HepG2 (cell line): ENCODE data around the gene FBXO10. TPM values are rescaled to one million over a fixed set of nuclear protein-coding genes. Genes with fewer than 3 reads are reported as not detected.

Experiments
- CCAR2 ChIP-seq: fragments of 200-400 bp; formaldehyde crosslinking; optimal IDR thresholded peaks from 2 replicates; pipeline ENCODE3; 2018; ENCODE audit warnings: low read depth, mild to moderate bottlenecking, low read length, moderate library complexity
- CHD4 ChIP-seq: fragments of 200-600 bp; sonication (generic); IDR thresholded peaks from 2 replicates; pipeline ENCODE4 v1.7.0; 2017; ENCODE audit warnings: mild to moderate bottlenecking, low read length, borderline replicate concordance
- CREM ChIP-seq, 2 experiments: sonication (generic) in 1 of 2; formaldehyde crosslinking in 1 of 2; IDR thresholded peaks; 2 replicates each; pipeline versions ENCODE4 v1.4.0 to v1.6.1; 2016 to 2020; ENCODE audit warnings: antibody characterized with exemption in 1 of 2, mild to moderate bottlenecking in 1 of 2, missing genetic modification reagents in 1 of 2
- ETV6 ChIP-seq: sonication (generic); formaldehyde crosslinking; conservative IDR thresholded peaks from 2 replicates; pipeline ENCODE4 v1.4.0; 2020; ENCODE audit warnings: missing genetic modification reagents
- FOXM1 ChIP-seq: sonication (generic); formaldehyde crosslinking; IDR thresholded peaks from 2 replicates; pipeline ENCODE4 v1.5.0; 2020; ENCODE audit warnings: missing genetic modification reagents
- NFIC ChIP-seq: IDR thresholded peaks from 2 replicates; pipeline ENCODE4 v1.6.1; 2012; ENCODE audit warnings: mild to moderate bottlenecking, low read length, inconsistent platforms
- NKX3-1 ChIP-seq: sonication (generic); formaldehyde crosslinking; IDR thresholded peaks from 2 replicates; pipeline ENCODE4 v1.5.0; 2020; ENCODE audit warnings: missing genetic modification reagents
- NR3C1 ChIP-seq: sonication (generic); formaldehyde crosslinking; IDR thresholded peaks from 2 replicates; pipeline ENCODE4 v1.4.0; 2020; ENCODE audit warnings: missing genetic modification reagents
- ZFP36L2 ChIP-seq: sonication (generic); formaldehyde crosslinking; IDR thresholded peaks from 2 replicates; pipeline ENCODE4 v1.4.0; 2020; ENCODE audit warnings: missing genetic modification reagents
- ZMYM2 ChIP-seq: sonication (generic); formaldehyde crosslinking; IDR thresholded peaks from 2 replicates; pipeline ENCODE4 v1.8.0; 2022; ENCODE audit warnings: mild to moderate bottlenecking, missing genetic modification reagents
- ZNF329 ChIP-seq: sonication (generic); formaldehyde crosslinking; IDR thresholded peaks from 2 replicates; pipeline ENCODE4 v1.9.0; 2021; ENCODE audit warnings: low read depth, mild to moderate bottlenecking, missing genetic modification reagents
- ZNF546 ChIP-seq: sonication (generic); formaldehyde crosslinking; conservative IDR thresholded peaks from 2 replicates; pipeline ENCODE4 v1.8.1; 2023; ENCODE audit warnings: mild to moderate bottlenecking, missing genetic modification reagents
- ZNF724P ChIP-seq: sonication (generic); formaldehyde crosslinking; IDR thresholded peaks from 2 replicates; pipeline ENCODE4 v1.8.0; 2022; ENCODE audit warnings: missing genetic modification reagents, borderline replicate concordance
- polyA plus RNA-seq, 8 experiments: library from polyadenylated mRNA; depleted of rRNA in 3 of 8; stranded (reverse) in 7 of 8; unstranded in 1 of 8; fragments of >200 nt; fragmentation: Illumina TruSeq in 4 of 8; extraction: Trizol in 4 of 8; gene quantifications; 2 replicates each; pipeline versions ENCODE4 v1.2.1 to v1.2.3, GENCODE V29; 2011 to 2016; ENCODE audit warnings: low read depth in 4 of 8, missing spikeins in 1 of 8, mixed read lengths in 1 of 8; ENCODE audit not compliant: insufficient read depth in 1 of 8
- total RNA-seq, 5 experiments: library from RNA; depleted of rRNA; stranded (reverse); fragments of >200 nt; fragmentation: Illumina TruSeq; extraction: Trizol; gene quantifications; 2 replicates each; pipeline ENCODE4 v1.2.3, GENCODE V29; 2016; ENCODE audit warnings: low read depth in 1 of 5
- TF ChIP-seq, protein P1 (sequence below): fragments of 450-650 bp; IDR thresholded peaks from 2 replicates; pipeline ENCODE4 v1.6.1; 2016
- TF ChIP-seq, protein P2 (sequence below): sonication (generic); formaldehyde crosslinking; IDR thresholded peaks from 2 replicates; pipeline ENCODE4 v1.5.1; 2020; ENCODE audit warnings: missing genetic modification reagents, mild to moderate bottlenecking, borderline replicate concordance
- TF ChIP-seq, protein P3 (sequence below): IDR thresholded peaks from 2 replicates; pipeline ENCODE4 v1.6.1; 2016; ENCODE audit warnings: missing compliant biosample characterization, missing genetic modification reagents, borderline replicate concordance
- TF ChIP-seq, protein P4 (sequence below): sonication (generic); formaldehyde crosslinking; IDR thresholded peaks from 2 replicates; pipeline ENCODE4 v1.4.0; 2020; ENCODE audit warnings: mild to moderate bottlenecking, missing genetic modification reagents, borderline replicate concordance

Gene FBXO10
- total and polyA plus RNA-seq, 2 of the 13 experiments (the other 11 are each of a cell fraction or from before 2014, with no cell fraction given) = 3.1 to 5.1 TPM

DNA sequence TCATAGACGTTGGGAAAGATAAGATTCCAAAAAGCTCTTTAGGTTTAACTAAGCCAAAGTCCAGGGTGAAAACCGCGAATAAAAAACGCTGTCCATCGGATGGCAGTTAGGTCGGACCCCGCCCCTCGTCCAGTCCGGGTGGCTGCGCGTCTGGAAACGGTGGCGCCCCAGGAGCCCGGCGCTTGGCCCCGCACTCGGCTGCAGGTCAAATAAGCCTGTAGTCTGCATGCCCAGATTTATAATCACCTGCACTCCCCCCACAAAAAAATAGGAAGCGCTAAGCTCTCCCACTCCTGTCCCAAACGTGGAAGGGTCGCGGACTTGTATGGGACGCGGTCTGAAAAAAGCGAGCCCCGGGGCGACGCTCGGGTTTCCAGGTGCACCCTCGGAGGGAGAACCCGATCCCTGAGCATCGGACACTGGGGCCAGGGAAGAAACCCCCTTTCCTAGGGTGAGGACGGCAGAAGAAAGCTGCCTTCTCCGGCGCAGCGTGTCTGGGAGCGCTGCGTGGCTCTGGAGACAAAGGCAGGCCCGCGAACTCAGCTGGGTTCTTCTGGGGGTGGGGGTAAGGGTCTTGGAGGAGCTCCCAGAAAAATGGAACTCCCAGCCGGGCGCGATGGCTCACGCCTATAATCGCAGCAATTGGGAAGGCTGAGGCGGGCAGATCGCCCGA is 110.0 kb downstream of the FBXO10 start (continued):
- TF ChIP-seq, protein P1, sequence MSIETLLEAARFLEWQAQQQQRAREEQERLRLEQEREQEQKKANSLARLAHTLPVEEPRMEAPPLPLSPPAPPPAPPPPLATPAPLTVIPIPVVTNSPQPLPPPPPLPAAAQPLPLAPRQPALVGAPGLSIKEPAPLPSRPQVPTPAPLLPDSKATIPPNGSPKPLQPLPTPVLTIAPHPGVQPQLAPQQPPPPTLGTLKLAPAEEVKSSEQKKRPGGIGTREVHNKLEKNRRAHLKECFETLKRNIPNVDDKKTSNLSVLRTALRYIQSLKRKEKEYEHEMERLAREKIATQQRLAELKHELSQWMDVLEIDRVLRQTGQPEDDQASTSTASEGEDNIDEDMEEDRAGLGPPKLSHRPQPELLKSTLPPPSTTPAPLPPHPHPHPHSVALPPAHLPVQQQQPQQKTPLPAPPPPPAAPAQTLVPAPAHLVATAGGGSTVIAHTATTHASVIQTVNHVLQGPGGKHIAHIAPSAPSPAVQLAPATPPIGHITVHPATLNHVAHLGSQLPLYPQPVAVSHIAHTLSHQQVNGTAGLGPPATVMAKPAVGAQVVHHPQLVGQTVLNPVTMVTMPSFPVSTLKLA = no peak
- 0 out of 2 replicates have a peak, but pooled peaks have one; percentile 22 for TF ChIP-seq NFIC
- peak; percentile 16 for TF ChIP-seq CCAR2
- TF ChIP-seq, protein P2, sequence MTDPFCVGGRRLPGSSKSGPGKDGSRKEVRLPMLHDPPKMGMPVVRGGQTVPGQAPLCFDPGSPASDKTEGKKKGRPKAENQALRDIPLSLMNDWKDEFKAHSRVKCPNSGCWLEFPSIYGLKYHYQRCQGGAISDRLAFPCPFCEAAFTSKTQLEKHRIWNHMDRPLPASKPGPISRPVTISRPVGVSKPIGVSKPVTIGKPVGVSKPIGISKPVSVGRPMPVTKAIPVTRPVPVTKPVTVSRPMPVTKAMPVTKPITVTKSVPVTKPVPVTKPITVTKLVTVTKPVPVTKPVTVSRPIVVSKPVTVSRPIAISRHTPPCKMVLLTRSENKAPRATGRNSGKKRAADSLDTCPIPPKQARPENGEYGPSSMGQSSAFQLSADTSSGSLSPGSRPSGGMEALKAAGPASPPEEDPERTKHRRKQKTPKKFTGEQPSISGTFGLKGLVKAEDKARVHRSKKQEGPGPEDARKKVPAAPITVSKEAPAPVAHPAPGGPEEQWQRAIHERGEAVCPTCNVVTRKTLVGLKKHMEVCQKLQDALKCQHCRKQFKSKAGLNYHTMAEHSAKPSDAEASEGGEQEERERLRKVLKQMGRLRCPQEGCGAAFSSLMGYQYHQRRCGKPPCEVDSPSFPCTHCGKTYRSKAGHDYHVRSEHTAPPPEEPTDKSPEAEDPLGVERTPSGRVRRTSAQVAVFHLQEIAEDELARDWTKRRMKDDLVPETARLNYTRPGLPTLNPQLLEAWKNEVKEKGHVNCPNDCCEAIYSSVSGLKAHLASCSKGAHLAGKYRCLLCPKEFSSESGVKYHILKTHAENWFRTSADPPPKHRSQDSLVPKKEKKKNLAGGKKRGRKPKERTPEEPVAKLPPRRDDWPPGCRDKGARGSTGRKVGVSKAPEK = no peak
- no peak for TF ChIP-seq ZNF329 (CRISPR knock-in tag)
- TF ChIP-seq ZNF724P (CRISPR knock-in tag) = 0 out of 2 replicates have a peak, but pooled peaks have one; percentile 42
- TF ChIP-seq ETV6 (CRISPR knock-in tag) = 0 out of 2 replicates have a peak, but pooled peaks have one; percentile 17
- no peak for TF ChIP-seq NR3C1 (CRISPR knock-in tag)
- peak; percentile 72; the same call in 1 of the 2 replicates for TF ChIP-seq CHD4
- no peak for TF ChIP-seq CREM (IDR thresholded peaks at IDR 0.05)
- no peak for TF ChIP-seq CREM (CRISPR knock-in tag; IDR thresholded peaks at IDR 0.05)
- TF ChIP-seq, protein P3, sequence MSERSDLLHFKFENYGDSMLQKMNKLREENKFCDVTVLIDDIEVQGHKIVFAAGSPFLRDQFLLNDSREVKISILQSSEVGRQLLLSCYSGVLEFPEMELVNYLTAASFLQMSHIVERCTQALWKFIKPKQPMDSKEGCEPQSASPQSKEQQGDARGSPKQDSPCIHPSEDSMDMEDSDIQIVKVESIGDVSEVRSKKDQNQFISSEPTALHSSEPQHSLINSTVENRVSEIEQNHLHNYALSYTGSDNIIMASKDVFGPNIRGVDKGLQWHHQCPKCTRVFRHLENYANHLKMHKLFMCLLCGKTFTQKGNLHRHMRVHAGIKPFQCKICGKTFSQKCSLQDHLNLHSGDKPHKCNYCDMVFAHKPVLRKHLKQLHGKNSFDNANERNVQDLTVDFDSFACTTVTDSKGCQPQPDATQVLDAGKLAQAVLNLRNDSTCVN (CRISPR knock-in tag) = no peak; the same call in 1 of the 2 replicates
- TF ChIP-seq ZMYM2 (CRISPR knock-in tag) = no peak
- no peak for TF ChIP-seq FOXM1 (CRISPR knock-in tag)
- TF ChIP-seq ZNF546 = no peak
- TF ChIP-seq, protein P4, sequence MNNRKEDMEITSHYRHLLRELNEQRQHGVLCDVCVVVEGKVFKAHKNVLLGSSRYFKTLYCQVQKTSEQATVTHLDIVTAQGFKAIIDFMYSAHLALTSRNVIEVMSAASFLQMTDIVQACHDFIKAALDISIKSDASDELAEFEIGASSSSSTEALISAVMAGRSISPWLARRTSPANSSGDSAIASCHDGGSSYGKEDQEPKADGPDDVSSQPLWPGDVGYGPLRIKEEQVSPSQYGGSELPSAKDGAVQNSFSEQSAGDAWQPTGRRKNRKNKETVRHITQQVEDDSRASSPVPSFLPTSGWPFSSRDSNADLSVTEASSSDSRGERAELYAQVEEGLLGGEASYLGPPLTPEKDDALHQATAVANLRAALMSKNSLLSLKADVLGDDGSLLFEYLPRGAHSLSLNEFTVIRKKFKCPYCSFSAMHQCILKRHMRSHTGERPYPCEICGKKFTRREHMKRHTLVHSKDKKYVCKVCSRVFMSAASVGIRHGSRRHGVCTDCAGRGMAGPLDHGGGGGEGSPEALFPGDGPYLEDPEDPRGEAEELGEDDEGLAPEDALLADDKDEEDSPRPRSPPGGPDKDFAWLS = no peak
- TF ChIP-seq NKX3-1 (CRISPR knock-in tag) = no peak
- no peak for TF ChIP-seq ZFP36L2 (CRISPR knock-in tag)
